Measurements from ENCODE around the gene FLRT3. TPM values are rescaled to one million over a fixed set of nuclear protein-coding genes. Genes with fewer than 3 reads are reported as not detected.

FLRT3 gene
- total RNA-seq, 4 donors from 2014 or later = 23.0 to 36.8 (median 25.9) TPM

DNA sequence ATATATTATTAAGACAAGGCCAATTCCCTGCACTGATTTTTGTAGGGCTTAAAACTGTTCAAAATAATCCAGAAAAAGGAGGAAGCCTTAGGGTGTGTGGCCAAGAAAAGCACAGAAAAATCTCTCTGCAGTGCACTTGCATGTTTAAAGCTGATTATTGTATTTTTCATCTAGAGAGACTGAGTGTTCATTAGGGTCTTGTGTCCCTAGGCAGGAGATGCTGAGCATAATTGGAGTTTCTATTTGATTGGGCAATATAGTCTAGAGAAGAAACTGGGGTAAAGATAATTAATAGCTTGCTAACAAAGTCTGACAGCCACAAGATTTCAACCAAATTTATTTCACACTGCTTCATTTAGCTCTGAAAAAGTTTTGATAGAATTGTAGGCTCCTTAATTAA is 2.4 kb downstream of the FLRT3 start:
- H3K4me3 ChIP-seq (ENCODE audit: low read depth, poor library complexity, severe bottlenecking) = no peak overlapping the region
- intact Hi-C loops (cut with DNase I; ENCODE audit: low total_unique reads) = no loop called here
- TF ChIP-seq POLR2A (IDR thresholded peaks at IDR 0.05) = no peak
- TF ChIP-seq, protein P1, sequence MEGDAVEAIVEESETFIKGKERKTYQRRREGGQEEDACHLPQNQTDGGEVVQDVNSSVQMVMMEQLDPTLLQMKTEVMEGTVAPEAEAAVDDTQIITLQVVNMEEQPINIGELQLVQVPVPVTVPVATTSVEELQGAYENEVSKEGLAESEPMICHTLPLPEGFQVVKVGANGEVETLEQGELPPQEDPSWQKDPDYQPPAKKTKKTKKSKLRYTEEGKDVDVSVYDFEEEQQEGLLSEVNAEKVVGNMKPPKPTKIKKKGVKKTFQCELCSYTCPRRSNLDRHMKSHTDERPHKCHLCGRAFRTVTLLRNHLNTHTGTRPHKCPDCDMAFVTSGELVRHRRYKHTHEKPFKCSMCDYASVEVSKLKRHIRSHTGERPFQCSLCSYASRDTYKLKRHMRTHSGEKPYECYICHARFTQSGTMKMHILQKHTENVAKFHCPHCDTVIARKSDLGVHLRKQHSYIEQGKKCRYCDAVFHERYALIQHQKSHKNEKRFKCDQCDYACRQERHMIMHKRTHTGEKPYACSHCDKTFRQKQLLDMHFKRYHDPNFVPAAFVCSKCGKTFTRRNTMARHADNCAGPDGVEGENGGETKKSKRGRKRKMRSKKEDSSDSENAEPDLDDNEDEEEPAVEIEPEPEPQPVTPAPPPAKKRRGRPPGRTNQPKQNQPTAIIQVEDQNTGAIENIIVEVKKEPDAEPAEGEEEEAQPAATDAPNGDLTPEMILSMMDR (IDR thresholded peaks at IDR 0.05) = no peak
- no peak for DNase-seq (ENCODE audit: low spot score in 2 of 2)

DNA sequence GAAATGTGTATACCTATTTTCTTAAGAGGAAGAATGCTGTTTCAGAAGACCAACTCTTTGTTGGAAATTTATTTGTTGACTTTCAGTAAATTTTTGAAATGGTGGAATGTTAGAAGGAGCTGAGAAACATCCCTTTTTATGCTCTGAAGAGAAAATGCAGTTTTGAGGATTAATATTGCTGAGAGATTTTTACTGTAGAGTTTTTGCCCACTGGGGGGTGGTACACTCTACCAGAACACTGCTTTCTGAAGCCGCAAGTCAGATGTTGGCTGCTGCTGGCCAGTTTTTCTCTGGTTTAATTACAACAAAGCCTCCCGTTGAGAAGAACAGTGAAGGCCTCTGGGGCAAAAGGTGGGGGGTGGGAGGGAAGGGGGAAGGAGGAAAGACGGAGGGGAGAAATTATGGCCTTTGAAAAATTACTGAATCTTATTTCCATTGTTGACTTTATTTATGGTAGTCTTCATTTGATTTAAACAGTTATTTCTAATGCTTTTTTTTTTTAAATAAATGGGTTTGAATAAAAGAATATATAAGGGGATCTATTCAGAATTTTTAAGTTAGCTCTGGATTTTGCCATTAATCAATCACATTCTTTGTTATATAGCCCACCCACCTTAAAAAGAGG is 3.0 kb downstream of the FLRT3 start:
- 11 to 13% methylated on average over 3 of the region's 3 CpGs for WGBS, 2 donors
- TF ChIP-seq, protein P1 (IDR thresholded peaks at IDR 0.05) = no peak
- TF ChIP-seq POLR2A (IDR thresholded peaks at IDR 0.05) = no peak
- no peak overlapping the region for H3K4me3 ChIP-seq (ENCODE audit: low read depth, poor library complexity, severe bottlenecking)
- DNase-seq (ENCODE audit: low spot score in 2 of 2) = no peak
- intact Hi-C loops (cut with DNase I; ENCODE audit: low total_unique reads) = no loop called here

DNA sequence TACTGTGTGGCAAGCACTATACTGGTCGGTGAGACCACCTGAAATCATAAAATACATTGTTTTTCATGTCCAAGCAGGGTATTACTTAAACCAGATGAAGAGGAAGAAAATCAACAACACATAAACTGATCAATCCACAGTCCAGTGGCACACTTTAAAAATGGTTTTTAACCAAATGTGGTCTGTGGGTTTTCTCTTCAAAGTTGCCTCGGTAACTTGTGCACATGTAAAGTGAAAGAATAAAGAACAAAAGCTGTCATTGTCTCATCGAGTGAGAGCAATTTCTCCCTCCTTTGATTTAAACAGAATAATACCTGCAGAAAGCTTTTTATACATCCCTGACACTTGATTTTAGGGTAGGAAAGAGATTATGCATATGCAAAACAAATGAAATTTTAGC is 3.7 kb downstream of the FLRT3 start:
- intact Hi-C loops (cut with DNase I; ENCODE audit: low total_unique reads) = no loop called here
- no peak overlapping the region for H3K4me3 ChIP-seq (ENCODE audit: low read depth, poor library complexity, severe bottlenecking)
- no peak for DNase-seq (ENCODE audit: low spot score in 2 of 2)
- TF ChIP-seq, protein P1 (IDR thresholded peaks at IDR 0.05) = no peak
- TF ChIP-seq POLR2A (IDR thresholded peaks at IDR 0.05) = no peak
- 59 to 74% methylated on average over 3 of the region's 3 CpGs for WGBS, 2 donors

DNA sequence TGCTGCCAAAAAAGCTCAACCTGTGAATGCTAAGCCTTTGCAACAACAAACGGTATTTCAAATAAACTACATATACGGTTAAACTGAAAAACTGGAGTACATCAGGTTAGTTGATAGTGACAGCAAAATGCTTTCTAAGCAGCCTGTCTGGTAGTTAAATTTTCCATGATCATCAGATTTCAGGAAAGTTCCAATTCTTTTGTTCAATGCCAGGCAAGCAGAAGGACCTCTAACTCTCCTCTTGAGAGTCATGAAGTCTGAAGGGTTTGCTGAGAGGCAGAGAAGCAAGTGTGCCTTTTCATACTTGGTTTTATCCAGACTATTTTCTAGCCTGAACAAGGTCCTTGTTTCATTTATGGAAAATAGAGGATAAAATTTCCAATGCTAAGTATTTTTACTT is 4.5 kb downstream of the FLRT3 start:
- TF ChIP-seq, protein P1 (IDR thresholded peaks at IDR 0.05) = no peak
- TF ChIP-seq POLR2A (IDR thresholded peaks at IDR 0.05) = no peak
- no peak for DNase-seq (ENCODE audit: low spot score in 2 of 2)
- 79 to 84% methylated on average over 2 of the region's 2 CpGs for WGBS, 2 donors
- intact Hi-C loops (cut with DNase I; ENCODE audit: low total_unique reads) = no loop called here
- no peak overlapping the region for H3K4me3 ChIP-seq (ENCODE audit: low read depth, poor library complexity, severe bottlenecking)

DNA sequence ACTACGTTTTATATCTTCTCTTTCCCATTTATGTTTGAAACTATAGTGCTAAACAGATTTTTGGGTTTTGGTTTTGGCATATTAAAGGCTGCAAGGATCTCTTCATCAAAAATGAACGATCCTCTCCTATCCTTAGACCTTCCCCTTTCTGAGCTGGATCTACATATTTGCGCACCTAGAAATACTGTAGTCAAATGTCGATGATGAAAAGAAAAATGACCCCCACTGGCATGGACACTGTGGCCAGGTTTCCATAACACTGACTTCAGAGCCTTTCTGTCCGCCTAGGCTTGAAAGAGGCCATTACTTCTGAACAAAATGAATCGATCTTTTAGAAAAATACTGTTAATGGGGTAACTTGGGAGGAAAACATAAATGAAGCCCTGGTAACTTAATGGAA is 5.8 kb downstream of the FLRT3 start:
- H3K4me3 ChIP-seq (ENCODE audit: low read depth, poor library complexity, severe bottlenecking) = no peak overlapping the region
- DNase-seq (ENCODE audit: low spot score in 2 of 2) = no peak
- WGBS, 2 donors = 76 to 89% methylated on average over 6 of the region's 6 CpGs
- intact Hi-C loops (cut with DNase I; ENCODE audit: low total_unique reads) = no loop called here
- TF ChIP-seq, protein P1 (IDR thresholded peaks at IDR 0.05) = no peak
- TF ChIP-seq POLR2A (IDR thresholded peaks at IDR 0.05) = no peak

DNA sequence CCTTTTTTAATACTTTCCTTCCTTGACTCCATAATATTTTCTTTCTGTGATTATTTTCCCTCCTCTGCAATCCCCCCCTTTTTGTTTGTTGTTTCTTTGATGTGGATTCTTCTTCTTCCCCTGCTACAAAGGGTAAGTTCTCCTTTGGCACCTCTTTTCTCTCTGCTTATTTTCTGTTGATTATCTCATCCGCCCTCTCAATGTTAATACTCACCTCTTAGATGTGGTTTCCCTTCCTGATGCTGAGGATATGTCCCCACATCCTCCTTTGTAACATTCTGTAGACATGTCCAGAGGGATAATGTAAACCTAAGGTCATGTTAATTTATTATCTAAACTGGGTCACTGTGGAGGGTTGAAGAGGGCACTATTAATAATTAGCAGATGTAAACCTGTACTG is 17.7 kb downstream of the FLRT3 start:
- H3K4me3 ChIP-seq (ENCODE audit: low read depth, poor library complexity, severe bottlenecking) = no peak overlapping the region
- intact Hi-C loops (cut with DNase I; ENCODE audit: low total_unique reads) = no loop called here
- 88 to 100% methylated on average over 1 of the region's 1 CpG for WGBS, 2 donors
- TF ChIP-seq, protein P1 (IDR thresholded peaks at IDR 0.05) = no peak
- TF ChIP-seq POLR2A (IDR thresholded peaks at IDR 0.05) = no peak
- no peak for DNase-seq (ENCODE audit: low spot score in 2 of 2)
